CD4-positive, alpha-beta T cell treated with Interleukin-2 at 100 ng/mL for 4 hours (primary cell): Measurements from ENCODE around the gene GSTA3.
"Not testable (repeated sequence)": the region's sequence is repeated elsewhere in the genome, so short reads cannot be mapped to it uniquely, and the experiment has no call there.

Experiments
- DNase-seq: peaks from one replicate; pipeline ENCODE4 v3.0.0-alpha.2; 2020; ENCODE audit warnings: low spot score

GSTA3 gene

DNA sequence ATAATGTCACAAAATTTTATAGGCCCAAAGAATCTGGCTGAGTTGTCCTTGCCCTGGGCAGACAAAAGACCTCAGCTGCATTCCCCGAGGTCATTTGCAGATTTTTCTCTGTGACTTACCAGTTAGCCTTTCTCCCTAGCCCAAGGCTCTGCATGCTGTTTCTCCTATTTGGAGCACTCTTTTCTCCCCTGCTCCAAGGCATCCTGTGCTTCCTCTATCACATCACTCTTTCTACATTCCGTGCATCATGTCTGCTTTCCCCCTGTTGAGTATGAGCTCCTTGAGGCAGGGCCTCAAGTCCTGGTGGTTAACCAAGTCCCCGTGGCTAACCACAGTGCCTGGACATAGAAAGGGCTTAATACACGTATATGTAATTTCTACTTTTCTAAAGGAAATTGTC, 593 bp upstream of the GSTA3 start:
- DNase-seq = no peak

DNA sequence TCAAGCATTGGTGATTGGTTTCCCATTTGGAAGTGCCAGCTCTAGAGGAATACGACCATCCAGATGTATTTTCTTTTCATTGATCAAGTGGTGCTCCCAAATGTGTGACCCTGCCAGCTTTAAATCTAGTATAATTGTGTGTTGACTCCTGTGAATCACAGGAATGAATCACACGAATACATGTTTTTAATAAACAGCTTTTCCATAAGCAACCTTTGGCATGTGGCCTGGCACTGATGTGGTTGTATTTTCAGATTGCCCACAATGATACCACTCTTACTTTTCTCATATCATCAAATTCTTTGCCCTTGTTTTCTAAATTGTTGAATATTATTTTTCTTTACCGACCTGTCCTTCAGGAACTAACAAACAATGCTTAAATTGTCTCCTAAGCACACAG, 367 bp downstream of the GSTA3 start:
- no peak for DNase-seq

DNA sequence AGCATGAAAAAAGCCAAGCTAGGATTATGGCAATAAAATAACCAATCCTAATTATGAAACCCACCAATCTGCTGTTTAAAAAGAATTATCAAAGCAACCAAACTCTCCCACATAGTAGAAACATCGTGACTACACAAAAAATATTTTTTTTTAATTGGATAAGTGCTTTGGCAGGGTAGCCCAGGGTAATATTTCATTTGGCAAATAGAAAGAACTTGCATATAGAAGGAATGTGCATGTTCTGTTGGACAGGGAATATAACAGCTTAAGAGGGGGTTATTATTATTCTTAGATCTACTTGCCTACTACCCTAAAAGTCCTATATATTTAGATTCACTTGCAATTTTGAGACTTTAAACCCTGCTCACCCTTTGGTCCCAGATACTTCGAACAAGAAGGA, 972 bp downstream of the GSTA3 start:
- no peak for DNase-seq

DNA sequence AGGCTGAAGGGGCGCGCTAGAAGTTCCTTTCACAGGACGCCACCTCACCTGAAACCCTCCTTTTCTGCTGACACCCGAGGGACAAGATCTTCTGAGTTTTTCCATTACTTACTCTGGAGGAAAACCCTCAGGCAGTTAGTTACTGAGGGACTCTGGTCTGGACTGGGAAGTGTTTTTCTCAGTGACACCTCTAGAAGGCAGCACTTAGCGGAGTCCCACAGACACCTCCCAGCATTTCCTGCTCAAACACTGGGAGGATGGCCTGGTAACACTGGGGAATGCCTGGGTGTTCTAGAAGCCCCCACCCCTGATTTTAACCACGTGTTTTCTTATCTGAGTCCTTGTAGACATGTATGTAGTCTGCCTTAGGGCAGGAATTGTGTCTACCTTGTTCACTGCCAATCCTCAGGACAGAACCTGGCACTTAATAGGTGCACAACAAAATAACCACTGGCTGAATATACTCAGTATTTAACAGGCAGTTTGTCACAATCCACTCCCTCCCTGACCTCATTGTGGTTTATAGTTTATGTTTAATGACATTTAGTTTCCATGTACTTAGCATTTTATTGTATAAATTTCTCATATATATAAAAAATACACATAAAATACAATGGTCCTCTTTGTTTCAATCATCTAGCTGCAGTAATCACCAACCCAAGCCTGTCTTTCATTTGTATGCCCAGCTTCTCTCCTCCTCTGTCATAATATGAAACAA, 4.8 kb downstream of the GSTA3 start:
- no peak for DNase-seq

DNA sequence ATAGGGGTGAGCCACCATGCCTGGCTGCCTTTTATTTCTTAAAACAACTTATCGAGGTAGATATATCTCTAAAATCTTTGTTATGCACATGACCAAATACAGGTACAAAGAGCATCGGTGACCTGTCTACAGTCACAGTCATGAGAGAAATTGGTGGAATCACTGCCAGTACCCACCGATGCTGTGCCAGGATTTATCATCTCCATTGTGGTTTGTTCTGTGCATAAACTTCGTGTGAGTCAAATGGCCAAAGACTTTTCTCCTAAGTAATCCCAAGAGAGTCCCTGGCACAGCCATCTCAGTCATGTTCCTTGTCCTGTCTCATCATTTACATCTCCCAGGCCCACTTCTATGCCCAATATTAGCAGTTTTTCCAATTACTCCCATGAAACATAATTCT, 9.0 kb downstream of the GSTA3 start:
- DNase-seq = no peak

DNA sequence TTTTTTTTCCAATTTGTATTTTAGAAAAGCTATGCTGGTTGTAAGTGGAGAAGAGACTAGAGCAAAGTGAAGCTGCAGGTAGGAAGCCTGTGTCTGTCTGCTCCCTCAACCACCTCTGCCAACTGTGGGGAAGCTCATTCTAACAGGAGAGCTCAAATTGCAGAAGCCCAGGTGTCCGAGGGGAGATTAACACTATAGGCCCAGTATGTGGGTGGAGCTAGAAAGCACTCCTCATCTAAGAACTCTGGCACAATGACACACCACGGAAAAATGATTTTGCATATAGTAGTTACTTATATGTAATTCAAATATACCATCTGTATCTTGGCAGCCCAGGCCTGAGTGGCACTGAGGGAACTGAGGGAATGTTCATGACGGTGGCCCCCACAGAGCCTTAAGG, 13.7 kb downstream of the GSTA3 start:
- DNase-seq = not testable (repeated sequence)

DNA sequence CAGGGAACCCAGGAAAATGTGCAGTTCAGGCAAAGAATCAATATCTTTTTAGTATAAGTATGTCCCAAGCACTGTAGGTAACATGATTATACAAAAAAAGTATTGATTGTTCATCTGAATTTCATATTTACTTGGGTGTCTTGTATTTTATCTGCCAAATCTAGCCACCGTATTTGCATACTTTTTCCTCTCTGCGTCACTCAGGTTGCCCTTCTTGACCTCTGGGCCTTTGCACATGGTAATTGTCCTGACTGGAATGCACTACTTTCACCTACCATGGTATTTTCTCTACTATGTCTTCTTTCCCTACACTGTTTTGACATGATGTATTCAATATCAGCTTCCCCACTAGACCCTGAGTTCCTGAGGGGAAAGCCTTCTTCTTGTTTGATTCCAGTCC, 15.2 kb downstream of the GSTA3 start:
- no peak for DNase-seq

DNA sequence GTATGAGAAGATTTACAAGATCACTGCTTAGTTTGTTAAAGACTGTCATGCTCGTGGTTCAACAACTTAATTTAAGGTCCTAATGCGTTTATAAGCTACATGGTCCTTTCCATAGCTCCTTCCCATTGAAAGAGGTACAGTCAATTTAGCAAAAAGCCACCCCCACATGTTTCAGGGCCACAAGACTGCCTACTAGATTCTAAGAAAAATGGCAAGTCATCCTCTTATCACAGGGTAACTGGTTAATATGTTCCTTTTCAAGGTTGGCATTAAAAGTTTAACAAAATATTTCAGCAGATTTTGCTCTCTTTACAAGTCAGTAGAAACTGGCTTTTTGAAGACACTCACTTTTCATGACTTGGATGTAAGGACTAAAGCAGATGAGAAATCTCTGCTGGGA, 15.7 kb downstream of the GSTA3 start:
- DNase-seq = no peak

DNA sequence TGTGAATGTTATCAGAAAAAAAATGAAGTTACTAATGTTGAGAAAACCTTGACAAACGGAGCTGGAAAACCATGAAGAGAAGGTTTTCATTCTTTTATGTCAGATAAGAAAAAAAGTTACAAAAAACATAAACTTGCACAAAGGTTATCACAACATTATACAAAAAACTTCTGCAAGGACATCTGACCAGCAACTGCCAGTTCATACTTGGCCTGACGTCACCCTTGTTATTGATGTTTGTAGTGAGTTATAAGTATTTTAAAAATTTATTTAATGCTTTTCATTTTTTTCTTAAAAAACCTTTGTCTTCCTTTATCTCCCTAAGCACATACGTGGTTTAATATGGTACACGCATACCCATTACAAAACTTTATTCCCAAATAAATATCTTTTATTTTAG, 16.3 kb downstream of the GSTA3 start:
- no peak for DNase-seq

DNA sequence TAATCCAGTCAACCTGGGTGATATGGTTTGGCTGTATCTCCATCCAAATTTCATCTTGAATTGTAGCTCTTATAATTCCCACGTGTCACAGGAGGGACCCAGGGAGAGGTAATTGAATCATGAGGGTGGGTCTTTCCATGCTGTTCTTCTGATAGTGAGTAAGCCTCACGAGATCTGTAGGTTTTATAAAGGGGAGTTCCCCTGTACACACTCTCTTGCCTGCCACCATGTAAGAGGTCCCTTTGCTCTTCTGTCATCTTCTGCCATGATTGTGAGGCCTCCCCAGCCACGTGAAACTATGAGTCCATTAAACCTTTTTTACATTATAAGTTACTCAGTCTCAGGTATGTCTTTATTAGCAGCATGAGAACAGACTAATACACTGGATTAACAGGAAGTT, 19.5 kb downstream of the GSTA3 start:
- DNase-seq = no peak

DNA sequence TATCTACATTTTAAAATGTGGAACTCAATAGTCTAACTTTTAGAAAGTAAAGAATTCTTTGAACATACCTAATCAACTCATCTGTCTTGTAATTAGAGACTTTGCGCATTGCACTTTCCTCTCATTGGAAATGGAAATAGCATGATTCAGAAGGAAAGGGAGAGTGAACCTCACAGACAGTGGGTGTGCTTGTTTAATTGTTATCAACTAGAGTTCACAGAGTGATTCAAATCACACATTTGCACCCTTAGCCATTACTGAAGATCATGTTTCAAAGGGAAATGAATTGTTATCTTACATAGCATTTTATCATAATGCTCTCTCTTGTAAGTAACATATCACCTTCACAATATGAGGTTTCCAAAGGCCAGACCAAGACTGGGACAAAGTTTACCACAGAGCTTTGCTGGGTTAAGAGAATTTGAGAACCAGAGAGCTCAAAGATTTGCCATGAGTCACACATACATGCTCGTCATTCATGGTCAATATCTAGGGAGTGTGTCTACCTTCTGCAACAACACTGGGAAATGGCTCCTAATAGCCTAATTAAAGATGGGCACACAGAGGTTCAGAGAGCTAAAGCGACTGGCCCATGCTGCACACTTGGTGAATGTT, 21.5 kb downstream of the GSTA3 start:
- DNase-seq = no peak

DNA sequence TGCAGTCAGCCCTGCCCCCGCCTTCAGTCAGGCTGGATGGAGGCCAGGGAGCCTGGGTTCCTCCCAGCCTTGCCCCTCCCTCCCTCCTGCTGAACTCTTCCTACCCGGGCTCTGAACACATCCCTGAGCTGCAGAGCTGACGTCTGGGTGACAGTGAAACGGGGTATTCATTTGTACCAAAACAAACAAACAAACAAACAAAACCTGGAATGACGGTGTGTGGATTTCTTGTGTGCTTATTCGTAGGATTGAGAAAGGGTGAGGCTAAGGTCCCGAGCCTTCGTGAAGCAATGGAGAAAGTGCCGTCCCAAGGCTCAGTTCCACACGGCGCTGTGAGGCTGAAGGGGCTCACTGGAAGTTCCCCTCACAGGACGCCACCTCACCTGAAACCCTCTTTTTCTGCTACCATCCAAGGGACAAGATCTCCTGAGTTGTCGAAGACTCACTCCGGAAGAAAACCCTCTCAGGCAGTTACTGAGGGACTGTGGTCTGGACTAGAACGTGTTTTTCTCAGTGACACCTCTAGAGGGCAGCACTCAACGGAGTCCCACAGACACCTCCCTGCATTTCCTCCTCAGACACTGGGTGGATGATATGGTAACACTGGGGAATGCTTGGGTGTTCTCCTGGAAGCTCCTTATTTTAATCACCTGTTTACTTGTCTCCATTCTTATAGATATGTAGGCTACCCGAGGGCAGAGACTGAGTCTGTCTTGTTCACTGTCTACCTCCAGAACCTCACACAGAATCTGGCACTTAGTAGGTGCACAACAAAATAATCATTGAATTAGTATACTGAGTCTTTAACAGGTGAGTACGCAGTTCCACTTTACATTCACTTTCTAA, 27.3 kb downstream of the GSTA3 start:
- peak; percentile 80 for DNase-seq

DNA sequence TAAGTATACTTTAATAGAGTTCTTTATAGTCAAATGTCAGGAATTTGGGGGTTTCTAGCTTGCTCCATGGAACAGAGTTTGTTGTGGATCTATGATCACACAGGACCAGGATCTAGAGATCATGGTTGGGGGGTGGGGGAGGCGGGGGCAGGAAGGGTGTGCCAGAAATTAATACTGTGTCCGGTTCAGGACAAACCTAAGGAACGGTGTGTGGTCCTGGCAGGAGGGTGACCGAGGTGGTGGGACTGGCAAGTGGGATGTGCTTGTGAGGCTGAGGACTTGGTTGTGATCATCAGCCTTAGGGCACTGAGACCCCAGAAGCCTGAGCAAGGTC, 27.9 kb downstream of the GSTA3 start:
- DNase-seq = no peak

DNA sequence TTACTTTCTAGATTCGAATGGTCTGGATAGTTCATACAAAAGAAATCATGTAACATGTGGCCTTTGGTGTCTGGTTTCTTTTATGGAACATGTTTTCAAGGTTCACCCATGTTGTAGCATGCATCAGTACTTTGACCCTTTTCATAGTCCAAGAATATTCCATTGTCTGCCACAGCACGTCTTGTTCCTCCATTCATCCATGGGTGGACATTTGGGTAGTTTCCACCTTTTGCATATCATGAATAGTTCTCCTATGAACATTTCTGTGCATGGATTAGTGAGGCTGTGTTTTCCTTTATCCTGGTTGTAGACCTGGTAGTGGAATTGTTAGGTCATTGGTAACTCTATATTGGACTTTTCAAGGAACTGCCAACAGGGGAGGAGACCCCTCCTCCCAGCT, 31.7 kb downstream of the GSTA3 start:
- no peak for DNase-seq

DNA sequence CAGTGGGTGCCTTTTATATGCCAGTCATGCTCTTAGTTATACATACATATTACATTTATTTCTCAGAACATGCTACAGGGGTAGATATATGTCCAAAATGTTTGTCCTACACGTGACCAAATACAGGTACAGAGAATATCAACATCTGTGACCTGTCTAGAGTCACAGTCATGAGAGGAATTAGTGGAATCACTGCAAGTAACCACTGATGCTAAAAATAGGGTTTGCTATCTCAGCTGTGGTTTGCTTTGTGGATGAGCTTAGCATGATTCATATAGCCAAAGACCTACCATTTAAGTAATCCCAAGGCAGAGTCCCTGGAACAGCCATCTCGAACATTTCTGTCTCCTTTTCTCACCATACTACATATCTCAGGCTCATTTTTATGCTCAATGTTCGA, 32.3 kb downstream of the GSTA3 start:
- DNase-seq = no peak

DNA sequence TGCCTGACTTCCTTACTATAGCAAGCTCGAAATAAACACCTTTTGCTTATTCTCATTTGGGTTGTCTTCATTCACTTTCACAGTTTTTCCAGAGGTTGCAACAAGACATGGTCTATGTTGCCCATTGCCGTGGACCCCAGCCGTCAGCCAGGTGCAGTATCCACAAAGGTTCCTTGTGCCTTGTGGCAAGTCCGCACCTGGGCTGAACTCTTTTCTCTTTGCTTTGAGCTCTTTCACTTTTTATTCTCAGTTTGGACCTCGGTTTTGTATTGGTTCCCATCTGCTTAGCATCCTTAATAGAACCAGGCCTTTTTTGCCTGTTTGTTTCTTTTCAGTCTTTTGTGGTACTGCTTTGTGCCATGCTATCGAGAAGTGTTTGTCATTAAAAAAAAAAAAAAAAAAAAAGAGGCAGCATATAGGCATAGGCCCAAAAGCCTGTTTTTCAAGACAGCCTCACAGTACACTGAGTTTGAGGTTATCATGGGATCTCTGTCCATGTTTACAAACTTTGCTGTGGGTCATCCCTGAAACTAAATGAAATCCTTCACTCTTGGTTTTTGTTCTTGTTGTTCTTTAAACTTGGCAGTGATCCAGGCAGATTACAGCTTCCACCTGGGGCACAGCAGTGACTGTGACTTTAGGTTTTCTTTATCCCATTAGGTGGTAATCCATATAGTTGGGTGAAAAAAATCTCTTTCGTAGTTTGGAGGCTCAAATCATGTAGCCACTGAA, 33.3 kb downstream of the GSTA3 start:
- DNase-seq = no peak

DNA sequence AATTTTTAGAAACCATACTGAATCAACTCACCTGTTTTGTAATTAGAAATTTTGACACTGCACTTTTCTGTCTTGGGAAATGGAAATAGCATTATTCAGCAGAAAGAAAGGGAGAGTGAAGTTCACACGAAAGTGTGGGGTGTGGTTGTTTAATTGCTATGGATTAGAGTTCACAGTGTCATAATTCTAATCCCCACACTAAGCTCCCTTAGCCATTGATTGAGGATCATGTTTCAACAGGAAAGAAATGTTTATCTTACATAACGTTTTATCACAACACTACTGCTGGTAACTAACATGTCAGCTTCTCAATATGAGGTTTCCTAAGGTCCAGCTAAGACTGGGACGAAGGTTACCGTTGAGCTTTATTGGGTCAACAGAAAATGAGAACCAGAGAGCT, 37.5 kb downstream of the GSTA3 start:
- DNase-seq = no peak

DNA sequence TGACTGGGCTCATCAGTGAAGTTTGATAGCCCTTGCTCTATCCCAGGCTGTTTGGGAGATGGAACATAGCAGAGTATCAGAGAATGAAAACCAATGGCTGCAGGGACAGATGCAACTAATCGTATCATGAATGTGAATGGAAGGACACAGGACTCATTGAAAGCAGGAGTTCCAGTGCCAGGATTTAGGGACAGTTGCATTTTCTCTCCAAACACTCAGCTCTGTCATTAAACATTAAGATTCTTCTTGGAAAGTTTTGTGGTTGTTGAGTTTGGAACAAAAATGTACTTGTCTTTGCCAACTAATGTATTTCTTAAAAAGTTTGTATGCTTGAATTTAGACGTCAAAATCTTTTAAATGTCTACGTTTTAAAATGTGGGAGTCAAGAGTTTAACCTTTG, 37.9 kb downstream of the GSTA3 start:
- DNase-seq = no peak

DNA sequence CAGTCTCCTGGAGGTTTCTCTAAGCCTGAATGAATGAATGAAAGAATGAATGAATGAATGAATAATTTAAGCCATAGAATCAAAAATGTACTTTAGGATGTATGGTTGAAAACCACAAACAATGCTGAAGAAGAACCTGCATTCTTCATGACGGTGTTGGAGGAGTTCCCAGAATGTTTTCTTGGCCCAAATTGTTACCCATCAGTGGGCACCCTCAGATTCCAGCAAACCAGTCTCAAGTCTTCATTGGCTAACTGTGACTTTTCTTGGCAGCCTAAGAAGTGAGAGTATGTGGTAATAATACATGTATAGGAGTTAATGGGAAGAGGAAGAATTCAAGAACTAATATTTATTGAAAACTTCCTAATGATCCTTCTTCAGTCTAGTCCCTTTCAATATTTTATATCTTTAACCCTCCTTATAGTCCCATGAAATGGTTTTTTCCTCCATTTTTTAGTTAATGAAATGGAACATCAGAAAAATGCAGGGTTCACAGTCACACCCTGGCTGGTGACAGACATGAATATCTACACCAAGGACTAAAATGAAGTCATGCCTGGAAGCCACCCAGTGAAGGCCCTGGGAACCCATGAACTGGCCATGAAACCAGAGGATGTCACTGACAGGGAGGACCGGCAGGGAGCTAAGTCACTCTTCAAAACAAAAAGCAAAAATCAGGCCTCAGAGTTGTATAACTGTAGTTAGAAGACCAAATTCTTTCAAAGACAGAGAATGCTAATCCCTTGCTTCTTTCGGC, 39.0 kb downstream of the GSTA3 start:
- not testable (repeated sequence) for DNase-seq

DNA sequence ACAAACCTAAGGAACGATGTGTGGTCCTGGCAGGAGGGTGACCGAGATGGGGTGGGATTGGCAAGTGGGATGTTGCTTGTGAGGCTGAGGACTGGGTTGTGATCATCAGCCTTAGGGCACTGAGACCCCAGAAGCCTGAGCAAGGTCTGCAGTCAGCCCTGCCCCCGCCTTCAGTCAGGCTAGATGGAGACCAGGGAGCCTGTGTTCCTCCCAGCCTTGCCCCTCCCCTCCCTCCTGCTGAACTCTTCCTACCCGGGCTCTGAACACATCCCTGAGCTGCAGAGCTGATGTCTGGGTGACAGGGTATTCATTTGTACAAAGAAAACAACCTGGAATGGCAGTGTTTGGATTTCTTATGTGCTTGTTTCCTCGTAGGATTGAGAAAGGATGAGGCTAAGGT, 40.6 kb downstream of the GSTA3 start:
- DNase-seq = not testable (repeated sequence)

DNA sequence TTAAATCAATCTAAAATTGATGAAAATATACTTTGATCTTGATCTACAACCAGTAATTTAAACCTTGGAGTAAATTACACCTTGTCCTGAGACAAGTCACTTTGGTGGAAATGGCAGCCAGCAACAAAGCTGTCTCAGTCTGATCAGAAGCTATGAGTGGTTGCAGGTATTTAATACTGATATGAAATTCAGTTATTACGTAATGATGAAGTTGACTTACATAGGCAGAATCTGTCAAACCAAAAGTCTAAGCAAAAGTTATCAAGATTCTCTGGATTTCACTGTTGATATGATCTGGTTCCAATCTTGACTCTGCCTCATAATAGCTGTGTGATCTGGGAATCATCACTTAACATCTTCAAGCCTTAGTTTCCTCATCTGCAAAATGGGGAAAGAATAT, 41.3 kb downstream of the GSTA3 start:
- DNase-seq = no peak

DNA sequence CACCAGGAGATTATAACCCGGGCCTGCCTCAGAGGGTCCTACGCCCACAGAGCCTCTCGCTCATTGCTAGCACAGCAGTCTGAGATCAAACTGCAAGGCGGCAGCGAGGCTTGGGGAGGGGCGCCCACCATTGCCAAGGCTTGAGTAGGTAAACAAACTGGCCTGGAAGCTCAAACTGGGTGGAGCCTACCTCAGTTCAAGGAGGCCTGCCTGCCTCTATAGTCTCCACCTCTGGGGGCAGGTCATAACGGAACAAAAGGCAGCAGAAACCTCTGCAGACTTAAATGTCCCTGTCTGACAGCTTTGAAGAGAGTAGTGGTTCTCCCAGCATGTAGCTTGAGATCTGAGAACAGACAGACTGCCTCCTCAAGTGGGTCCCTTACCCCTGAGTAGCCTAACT, 48.3 kb downstream of the GSTA3 start:
- not testable (repeated sequence) for DNase-seq
